Measurements from ENCODE around the gene CDK6. TPM values are rescaled to one million over a fixed set of nuclear protein-coding genes. Genes with fewer than 3 reads are reported as not detected.

CDK6 gene
- polyA plus RNA-seq, 4 donors: 40.6 to 54.1 (median 48.1) TPM

- DNase-seq (ENCODE audit: low read depth in 4 of 4, low spot score in 3 of 4): no peak
Measured at GRCh38 chr7:92693519-92693918, 142.9 kb downstream of the CDK6 start.

- DNase-seq (ENCODE audit: low read depth in 4 of 4, low spot score in 3 of 4): peak in 1 of 4 donors; percentile 47
Measured at GRCh38 chr7:92691578-92691977, 144.8 kb downstream of the CDK6 start.

GRCh38 chr7:92685136-92686042, 151.0 kb downstream of the CDK6 start:
- no peak for DNase-seq (ENCODE audit: low read depth in 4 of 4, low spot score in 3 of 4)

- DNase-seq (ENCODE audit: low read depth in 4 of 4, low spot score in 3 of 4): no peak
Measured at GRCh38 chr7:92684274-92684673, 152.1 kb downstream of the CDK6 start.

GRCh38 chr7:92682903-92683539, 153.4 kb downstream of the CDK6 start:
- no peak for DNase-seq (ENCODE audit: low read depth in 4 of 4, low spot score in 3 of 4)

GRCh38 chr7:92682330-92682729, 154.0 kb downstream of the CDK6 start:
- no peak for DNase-seq (ENCODE audit: low read depth in 4 of 4, low spot score in 3 of 4)

- DNase-seq (ENCODE audit: low read depth in 4 of 4, low spot score in 3 of 4): no peak
Measured at GRCh38 chr7:92681633-92682032, 154.7 kb downstream of the CDK6 start.

GRCh38 chr7:92680442-92680841, 155.9 kb downstream of the CDK6 start:
- DNase-seq (ENCODE audit: low read depth in 4 of 4, low spot score in 3 of 4): no peak

- DNase-seq (ENCODE audit: low read depth in 4 of 4, low spot score in 3 of 4): no peak
Measured at GRCh38 chr7:92678291-92678920, 158.0 kb downstream of the CDK6 start.

GRCh38 chr7:92674379-92674778, 162.0 kb downstream of the CDK6 start:
- no peak for DNase-seq (ENCODE audit: low read depth in 4 of 4, low spot score in 3 of 4)

GRCh38 chr7:92671505-92672169, 164.7 kb downstream of the CDK6 start:
- no peak for DNase-seq (ENCODE audit: low read depth in 4 of 4, low spot score in 3 of 4)

- DNase-seq (ENCODE audit: low read depth in 4 of 4, low spot score in 3 of 4): no peak
Measured at GRCh38 chr7:92670204-92670851, 166.0 kb downstream of the CDK6 start.

- no peak for DNase-seq (ENCODE audit: low read depth in 4 of 4, low spot score in 3 of 4)
Measured at GRCh38 chr7:92669616-92670165, 166.7 kb downstream of the CDK6 start.

GRCh38 chr7:92668564-92668963, 167.8 kb downstream of the CDK6 start:
- no peak for DNase-seq (ENCODE audit: low read depth in 4 of 4, low spot score in 3 of 4)

- DNase-seq (ENCODE audit: low read depth in 4 of 4, low spot score in 3 of 4): no peak
Measured at GRCh38 chr7:92667816-92668535, 168.4 kb downstream of the CDK6 start.

GRCh38 chr7:92665926-92666325, 170.4 kb downstream of the CDK6 start:
- DNase-seq (ENCODE audit: low read depth in 4 of 4, low spot score in 3 of 4): no peak

- DNase-seq (ENCODE audit: low read depth in 4 of 4, low spot score in 3 of 4): no peak
Measured at GRCh38 chr7:92661651-92662050, 174.7 kb downstream of the CDK6 start.

GRCh38 chr7:92658671-92659070, 177.7 kb downstream of the CDK6 start:
- no peak for DNase-seq (ENCODE audit: low read depth in 4 of 4, low spot score in 3 of 4)

GRCh38 chr7:92657391-92657790, 179.0 kb downstream of the CDK6 start:
- no peak for DNase-seq (ENCODE audit: low read depth in 4 of 4, low spot score in 3 of 4)

- no peak for DNase-seq (ENCODE audit: low read depth in 4 of 4, low spot score in 3 of 4)
Measured at GRCh38 chr7:92656121-92656520, 180.3 kb downstream of the CDK6 start.
